ENCODE measurements around the gene CPEB4. TPM values are rescaled to one million over a fixed set of nuclear protein-coding genes. Genes with fewer than 3 reads are reported as not detected.
A peak's percentile ranks its signal among the peaks of the same experiment; 100 is the strongest.

Gene CPEB4
- total RNA-seq, 8 experiments from 2014 or later = 10.8 to 92.2 (median 36.5) TPM

DNA sequence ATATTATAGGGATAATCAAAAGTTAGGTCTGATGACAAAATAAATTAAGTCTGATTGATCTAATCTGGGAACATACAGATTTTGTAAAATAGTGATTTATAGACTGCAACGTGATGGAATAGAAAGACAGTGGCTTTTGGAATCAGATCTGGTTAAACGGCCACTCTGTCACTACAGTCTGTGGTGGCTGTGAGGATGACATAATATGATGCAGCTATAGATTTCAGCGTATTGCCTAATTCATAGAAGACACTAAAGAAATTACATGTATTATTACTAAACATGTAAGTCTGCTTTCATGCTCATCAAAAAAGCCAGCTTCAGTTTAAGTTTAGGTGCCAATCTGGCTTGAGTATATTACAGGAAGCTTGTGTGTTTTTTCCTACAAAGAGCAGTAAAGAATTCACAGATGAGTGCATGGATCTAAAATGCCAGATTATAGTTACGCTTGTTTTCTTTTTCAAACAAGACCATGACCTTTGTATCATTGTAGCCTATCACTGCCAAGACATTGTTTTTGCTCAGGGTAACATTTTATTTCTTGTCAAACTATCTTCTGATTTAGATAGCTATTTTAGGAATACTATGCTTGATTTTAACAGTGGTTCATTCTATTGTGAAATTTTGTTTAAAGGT is 25.7 kb downstream of the CPEB4 start:
- ATAC-seq (replicated peaks in 6 of 8) = peak in 2 of 8 experiments; percentile 17 to 36
- 59 to 96% (median 83%) methylated on average over 2 to 4 of the region's 4 CpGs; no CpG with 5 or more reads in 1 of the 10 experiments for WGBS, 10 experiments

GRCh38 chr5:173915310-173916014 is 27.3 kb downstream of the CPEB4 start:
- H3K4me3 ChIP-seq = no peak overlapping the region
- WGBS, 10 experiments = 11 to 94% (median 76%) methylated on average over 4 to 7 of the region's 7 CpGs
- H3K27ac ChIP-seq = no peak overlapping the region
- H3K4me1 ChIP-seq (replicated peaks in 1 of 2) = peaks cover 21 to 43% of the 10 kb centered on the region in 2 donors
- in situ Hi-C loops (cut with MboI; ENCODE audit: low pct_unique_long_range_greater_than_20kb in 2 of 9, low sequenced_read_pairs in 9 of 9, unreplicated experiment in 9 of 9) = no loop called here
- ATAC-seq (replicated peaks in 6 of 8) = peak in 1 of 8 experiments; percentile 26

More for the DNA sequence above, 25.7 kb downstream of the CPEB4 start:
- in situ Hi-C loops (cut with MboI; ENCODE audit: low pct_unique_long_range_greater_than_20kb in 2 of 9, low sequenced_read_pairs in 9 of 9, unreplicated experiment in 9 of 9) = no loop called here
- no peak overlapping the region for H3K27ac ChIP-seq
- peaks cover 20 to 44% of the 10 kb centered on the region in 2 donors for H3K4me1 ChIP-seq (replicated peaks in 1 of 2)
- H3K4me3 ChIP-seq = no peak overlapping the region

GRCh38 chr5:173916233-173916632 is 28.1 kb downstream of the CPEB4 start:
- ATAC-seq (replicated peaks in 6 of 8) = peak in 1 of 8 experiments; percentile 34
- Histone ChIP-seq H3K4me1 (replicated peaks in 1 of 2) (peaks cover 21 to 46% of the 10 kb centered on the region in 2 donors), H3K27ac (no peak overlapping the region)

GRCh38 chr5:173917788-173918786 is 29.9 kb downstream of the CPEB4 start:
- in situ Hi-C loops (cut with MboI; ENCODE audit: low pct_unique_long_range_greater_than_20kb in 2 of 9, low sequenced_read_pairs in 9 of 9, unreplicated experiment in 9 of 9) = no loop called here
- Histone ChIP-seq H3K27ac (peak overlapping the region; percentile 75 to 93), H3K4me3 (peak overlapping the region; percentile 34 to 49 (median 39)), H3K4me1 (replicated peaks in 1 of 2) (peaks cover 21 to 46% of the 10 kb centered on the region in 2 donors)
- 0 to 9% (median 2%) methylated on average over 2 to 18 of the region's 19 CpGs for WGBS, 10 experiments
- peak; percentile 91 to 94 (median 93) for ATAC-seq (replicated peaks in 6 of 8)

More at GRCh38 chr5:173916233-173916632, 28.1 kb downstream of the CPEB4 start:
- no peak overlapping the region for H3K4me3 ChIP-seq
- in situ Hi-C loops (cut with MboI; ENCODE audit: low pct_unique_long_range_greater_than_20kb in 2 of 9, low sequenced_read_pairs in 9 of 9, unreplicated experiment in 9 of 9) = no loop called here
- 18 to 73% (median 50%) methylated on average over 1 to 3 of the region's 3 CpGs for WGBS, 10 experiments

DNA sequence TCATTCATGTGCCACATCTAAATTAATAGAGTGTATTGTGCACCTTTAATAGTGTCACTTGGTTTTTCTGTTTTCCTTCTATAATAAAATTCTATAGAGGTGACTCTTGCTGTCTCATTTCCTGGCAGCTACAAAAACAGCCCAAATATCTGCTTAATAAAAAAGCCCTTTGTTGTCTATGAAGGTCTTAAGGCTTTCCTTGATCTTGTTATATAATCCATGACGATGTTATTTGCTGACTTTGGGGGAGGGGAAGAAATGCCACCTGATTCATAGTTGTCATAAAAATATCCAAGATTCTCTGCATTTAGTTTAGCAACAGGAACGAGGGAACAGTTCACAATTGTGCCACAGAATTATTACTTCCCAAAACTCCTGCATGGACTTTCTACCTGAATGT is 31.3 kb downstream of the CPEB4 start:
- Histone ChIP-seq H3K27ac (no peak overlapping the region), H3K4me3 (no peak overlapping the region), H3K4me1 (replicated peaks in 1 of 2) (peaks cover 27 to 50% of the 10 kb centered on the region in 2 donors)
- in situ Hi-C loops (cut with MboI; ENCODE audit: low pct_unique_long_range_greater_than_20kb in 2 of 9, low sequenced_read_pairs in 9 of 9, unreplicated experiment in 9 of 9) = no loop called here
- 30 to 100% (median 71%) methylated on average over 1 to 2 of the region's 2 CpGs; no CpG with 5 or more reads in 2 of the 10 experiments for WGBS, 10 experiments
- ATAC-seq (replicated peaks in 6 of 8) = no peak

GRCh38 chr5:173920024-173920753 is 32.0 kb downstream of the CPEB4 start:
- 88 to 100% (median 100%) methylated on average over 1 to 3 of the region's 3 CpGs for WGBS, 10 experiments
- in situ Hi-C loops (cut with MboI; ENCODE audit: low pct_unique_long_range_greater_than_20kb in 2 of 9, low sequenced_read_pairs in 9 of 9, unreplicated experiment in 9 of 9) = no loop called here
- no peak for ATAC-seq (replicated peaks in 6 of 8)
- Histone ChIP-seq H3K4me1 (replicated peaks in 1 of 2) (peaks cover 29 to 47% of the 10 kb centered on the region in 2 donors), H3K4me3 (no peak overlapping the region), H3K27ac (no peak overlapping the region)

- WGBS, 10 experiments = 83 to 100% (median 90%) methylated on average over 1 to 3 of the region's 3 CpGs
- no peak for ATAC-seq (replicated peaks in 6 of 8)
- peaks cover 24 to 43% of the 10 kb centered on the region in 2 donors for H3K4me1 ChIP-seq (replicated peaks in 1 of 2)
- no peak overlapping the region for H3K4me3 ChIP-seq
- no peak overlapping the region for H3K27ac ChIP-seq
- in situ Hi-C loops (cut with MboI; ENCODE audit: low pct_unique_long_range_greater_than_20kb in 2 of 9, low sequenced_read_pairs in 9 of 9, unreplicated experiment in 9 of 9) = no loop called here
Measured at GRCh38 chr5:173920866-173921555, 32.9 kb downstream of the CPEB4 start.

DNA sequence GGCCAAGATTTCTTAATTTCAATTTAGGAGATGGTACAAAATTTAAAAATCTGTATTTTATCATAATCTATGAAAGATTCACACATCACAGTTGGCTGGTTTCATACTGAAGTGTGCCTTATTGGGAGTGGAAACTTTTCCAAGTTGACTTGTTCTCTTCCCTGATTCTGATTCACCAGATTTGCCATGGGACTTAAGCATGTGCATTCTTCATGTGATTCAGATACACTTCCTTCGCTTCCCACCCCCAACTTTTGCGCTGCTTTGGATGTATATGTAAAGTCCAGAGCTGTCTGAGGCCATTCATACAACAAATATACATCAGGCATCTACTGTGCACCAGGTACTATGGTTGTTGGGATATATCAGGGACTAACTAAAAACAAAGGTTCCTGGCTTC is 34.4 kb downstream of the CPEB4 start:
- peaks cover 13 to 35% of the 10 kb centered on the region in 2 donors for H3K4me1 ChIP-seq (replicated peaks in 1 of 2)
- WGBS, 10 experiments = 58 to 100% (median 95%) methylated on average over 1 to 2 of the region's 2 CpGs; no CpG with 5 or more reads in 2 of the 10 experiments
- in situ Hi-C loops (cut with MboI; ENCODE audit: low pct_unique_long_range_greater_than_20kb in 2 of 9, low sequenced_read_pairs in 9 of 9, unreplicated experiment in 9 of 9) = no loop called here

DNA sequence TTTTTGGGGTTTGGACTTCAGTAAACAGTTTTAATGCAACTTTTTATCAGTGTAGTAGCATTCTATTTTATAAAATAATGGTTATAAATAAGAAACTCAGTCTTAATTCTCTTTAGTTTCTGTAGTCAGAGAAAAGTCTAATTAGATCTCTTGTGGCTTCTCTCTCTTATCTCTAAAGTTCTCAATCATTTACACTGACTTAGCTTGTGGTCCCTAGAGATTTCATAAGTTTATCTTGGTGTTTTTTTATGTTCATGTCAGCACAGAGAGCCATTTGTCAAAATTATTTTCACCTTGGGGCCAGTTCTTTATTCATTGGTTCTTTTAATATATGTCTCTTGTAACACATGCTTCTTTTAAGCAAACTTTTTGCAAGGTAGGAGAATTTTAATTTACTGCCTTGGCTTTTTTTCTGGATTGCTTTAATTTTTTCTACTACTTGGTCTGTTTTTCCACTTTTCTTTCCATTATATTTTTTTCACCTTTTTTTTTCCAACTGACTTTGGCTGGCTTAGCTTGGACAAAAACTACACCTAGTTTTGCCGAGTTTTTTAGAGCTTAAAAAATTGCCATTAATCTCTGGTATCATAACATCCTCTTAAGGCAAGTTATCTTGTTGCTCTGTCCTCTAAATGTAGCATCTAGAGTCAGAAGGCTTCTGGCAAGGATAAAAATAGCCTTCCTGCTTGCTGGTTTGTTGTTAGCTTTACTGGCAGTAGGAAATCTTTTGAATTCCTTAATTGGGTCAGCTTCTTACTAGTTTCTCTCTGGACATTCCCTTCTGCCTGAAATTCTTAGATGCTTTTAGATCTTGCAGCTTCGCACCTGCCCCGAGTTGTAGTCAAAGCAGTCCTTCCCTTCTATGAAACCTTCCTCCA is 35.3 kb downstream of the CPEB4 start:
- 50 to 100% (median 79%) methylated on average over 1 to 3 of the region's 3 CpGs for WGBS, 10 experiments
- peak in 2 of 8 experiments; percentile 41 to 47 for ATAC-seq (replicated peaks in 6 of 8)
- Histone ChIP-seq H3K27ac (no peak overlapping the region), H3K4me1 (replicated peaks in 1 of 2) (peaks cover 13 to 33% of the 10 kb centered on the region in 2 donors), H3K4me3 (no peak overlapping the region)
- in situ Hi-C loops (cut with MboI; ENCODE audit: low pct_unique_long_range_greater_than_20kb in 2 of 9, low sequenced_read_pairs in 9 of 9, unreplicated experiment in 9 of 9) = no loop called here

More for the DNA sequence above, 34.4 kb downstream of the CPEB4 start:
- ATAC-seq (replicated peaks in 6 of 8) = no peak
- no peak overlapping the region for H3K27ac ChIP-seq
- H3K4me3 ChIP-seq = no peak overlapping the region

GRCh38 chr5:173924899-173925298 is 36.8 kb downstream of the CPEB4 start:
- in situ Hi-C loops (cut with MboI; ENCODE audit: low pct_unique_long_range_greater_than_20kb in 2 of 9, low sequenced_read_pairs in 9 of 9, unreplicated experiment in 9 of 9) = no loop called here
- H3K4me1 ChIP-seq (replicated peaks in 1 of 2) = peaks cover 9 to 20% of the 10 kb centered on the region in 2 donors
- ATAC-seq (replicated peaks in 6 of 8) = peak in 1 of 8 experiments; percentile 29
- H3K27ac ChIP-seq = no peak overlapping the region
- no peak overlapping the region for H3K4me3 ChIP-seq

DNA sequence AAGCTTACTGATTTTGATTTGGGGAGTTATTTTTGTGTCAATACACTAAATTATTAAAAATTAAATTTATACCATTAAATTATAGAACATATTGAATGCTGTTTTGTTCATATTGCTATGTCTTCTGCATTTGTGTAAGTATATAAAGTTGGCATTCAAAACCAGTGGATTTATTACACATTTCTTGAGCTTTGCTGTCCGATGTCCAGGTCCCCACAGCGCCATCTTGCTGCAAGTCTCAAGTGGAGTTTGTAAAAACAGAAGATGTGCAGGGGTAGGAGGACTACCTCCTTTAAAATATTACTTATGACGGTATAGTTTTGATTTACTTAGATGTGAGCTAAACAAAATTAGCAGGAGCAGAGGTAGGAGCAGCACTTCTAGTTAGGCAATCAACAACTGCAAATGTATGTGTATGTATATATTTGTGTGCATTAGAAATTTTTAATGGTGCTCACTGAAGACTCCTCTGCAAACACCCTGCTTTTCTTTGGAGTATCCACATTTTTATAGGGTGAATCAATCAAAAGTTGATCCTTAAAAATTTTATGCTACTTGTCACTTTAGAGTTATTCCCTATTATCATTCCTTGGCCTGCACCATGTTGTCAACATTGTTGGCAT is 37.4 kb downstream of the CPEB4 start:
- Histone ChIP-seq H3K4me3 (no peak overlapping the region), H3K4me1 (replicated peaks in 1 of 2) (peaks cover 9 to 17% of the 10 kb centered on the region in 2 donors), H3K27ac (no peak overlapping the region)
- in situ Hi-C loops (cut with MboI; ENCODE audit: low pct_unique_long_range_greater_than_20kb in 2 of 9, low sequenced_read_pairs in 9 of 9, unreplicated experiment in 9 of 9) = no loop called here
- 0 to 76% (median 33%) methylated on average over 1 to 3 of the region's 3 CpGs; no CpG with 5 or more reads in 2 of the 10 experiments for WGBS, 10 experiments
- peak in 2 of 8 experiments; percentile 25 to 28 for ATAC-seq (replicated peaks in 6 of 8)
